HepG2 (cell line): Measurements from ENCODE around the gene RSPH9. TPM values are rescaled to one million over a fixed set of nuclear protein-coding genes. Genes with fewer than 3 reads are reported as not detected.

Experiments used
- HOXA3 ChIP-seq: sonication (generic); formaldehyde crosslinking; IDR thresholded peaks from 2 replicates; pipeline ENCODE4 v1.5.0; 2020; ENCODE audit warnings: missing genetic modification reagents
- LCORL ChIP-seq, 2 experiments: fragments of 450-650 bp in 1 of 2; sonication (generic) in 1 of 2; formaldehyde crosslinking in 1 of 2; IDR thresholded peaks; 2 replicates each; pipeline versions ENCODE4 v1.5.0 to v1.6.1; 2017 to 2020; ENCODE audit warnings: antibody characterized with exemption in 1 of 2, missing genetic modification reagents in 1 of 2
- NCOA2 ChIP-seq: sonication (generic); formaldehyde crosslinking; IDR thresholded peaks from 2 replicates; pipeline ENCODE4 v1.8.0; 2022; ENCODE audit warnings: inconsistent platforms
- THAP8 ChIP-seq: sonication (generic); formaldehyde crosslinking; IDR thresholded peaks from 2 replicates; pipeline ENCODE4 v1.5.1; 2020; ENCODE audit warnings: missing genetic modification reagents, mild to moderate bottlenecking, borderline replicate concordance
- ZBTB40 ChIP-seq, 2 experiments: fragments of 450-650 bp in 1 of 2; sonication (generic) in 1 of 2; formaldehyde crosslinking in 1 of 2; IDR thresholded peaks; 2 replicates each; pipeline versions ENCODE4 v1.6.1 to v1.8.0; 2016 to 2022; ENCODE audit warnings: antibody characterized with exemption in 1 of 2, mild to moderate bottlenecking in 1 of 2, missing genetic modification reagents in 1 of 2
- ZFP36 ChIP-seq: fragments of 150-350 bp; IDR thresholded peaks from 2 replicates; pipeline ENCODE4 v1.6.1; 2018; ENCODE audit warnings: borderline replicate concordance, low read length, low read depth; ENCODE audit not compliant: partially characterized antibody
- ZNF501 ChIP-seq: sonication (generic); formaldehyde crosslinking; IDR thresholded peaks from 2 replicates; pipeline ENCODE4 v1.5.1; 2020; ENCODE audit warnings: mild to moderate bottlenecking, moderate library complexity, missing genetic modification reagents
- ZNF589 ChIP-seq: sonication (generic); formaldehyde crosslinking; conservative IDR thresholded peaks from 2 replicates; pipeline ENCODE4 v1.8.0; 2022; ENCODE audit warnings: mild to moderate bottlenecking, moderate library complexity, missing genetic modification reagents
- ZNF749 ChIP-seq: sonication (generic); formaldehyde crosslinking; IDR thresholded peaks from 2 replicates; pipeline ENCODE4 v1.8.0; 2022; ENCODE audit warnings: mild to moderate bottlenecking, missing genetic modification reagents, moderate library complexity, borderline replicate concordance
- ZNF788 ChIP-seq: sonication (generic); formaldehyde crosslinking; IDR thresholded peaks from 2 replicates; pipeline ENCODE4 v1.5.0; 2020; ENCODE audit warnings: mild to moderate bottlenecking, missing genetic modification reagents, borderline replicate concordance
- polyA plus RNA-seq, 8 experiments: library from polyadenylated mRNA; depleted of rRNA in 3 of 8; stranded (reverse) in 7 of 8; unstranded in 1 of 8; fragments of >200 nt; fragmentation: Illumina TruSeq in 4 of 8; extraction: Trizol in 4 of 8; gene quantifications; 2 replicates each; pipeline versions ENCODE4 v1.2.1 to v1.2.3, GENCODE V29; 2011 to 2016; ENCODE audit warnings: low read depth in 4 of 8, missing spikeins in 1 of 8, mixed read lengths in 1 of 8; ENCODE audit not compliant: insufficient read depth in 1 of 8
- total RNA-seq, 5 experiments: library from RNA; depleted of rRNA; stranded (reverse); fragments of >200 nt; fragmentation: Illumina TruSeq; extraction: Trizol; gene quantifications; 2 replicates each; pipeline ENCODE4 v1.2.3, GENCODE V29; 2016; ENCODE audit warnings: low read depth in 1 of 5
- TF ChIP-seq, protein P1 (sequence below), 2 experiments: sonication (generic) in 1 of 2; formaldehyde crosslinking in 1 of 2; IDR thresholded peaks; 2 replicates each; pipeline versions ENCODE4 v1.4.0 to v1.6.1; 2018 to 2020; ENCODE audit warnings: missing genetic modification reagents in 2 of 2, borderline replicate concordance in 1 of 2, low read depth in 1 of 2, mild to moderate bottlenecking in 1 of 2, missing biosample characterization in 1 of 2
- TF ChIP-seq, protein P2 (sequence below): IDR thresholded peaks from 2 replicates; pipeline ENCODE4 v1.6.1; 2016; ENCODE audit warnings: control low read depth
- TF ChIP-seq, protein P3 (sequence below): sonication (generic); formaldehyde crosslinking; IDR thresholded peaks from 2 replicates; pipeline ENCODE4 v1.5.0; 2020; ENCODE audit warnings: missing genetic modification reagents, mild to moderate bottlenecking, borderline replicate concordance

The RSPH9 gene
- total and polyA plus RNA-seq, 2 of the 13 experiments (the other 11 are each of a cell fraction or from before 2014, with no cell fraction given): 0.04 TPM; not detected in 1

DNA sequence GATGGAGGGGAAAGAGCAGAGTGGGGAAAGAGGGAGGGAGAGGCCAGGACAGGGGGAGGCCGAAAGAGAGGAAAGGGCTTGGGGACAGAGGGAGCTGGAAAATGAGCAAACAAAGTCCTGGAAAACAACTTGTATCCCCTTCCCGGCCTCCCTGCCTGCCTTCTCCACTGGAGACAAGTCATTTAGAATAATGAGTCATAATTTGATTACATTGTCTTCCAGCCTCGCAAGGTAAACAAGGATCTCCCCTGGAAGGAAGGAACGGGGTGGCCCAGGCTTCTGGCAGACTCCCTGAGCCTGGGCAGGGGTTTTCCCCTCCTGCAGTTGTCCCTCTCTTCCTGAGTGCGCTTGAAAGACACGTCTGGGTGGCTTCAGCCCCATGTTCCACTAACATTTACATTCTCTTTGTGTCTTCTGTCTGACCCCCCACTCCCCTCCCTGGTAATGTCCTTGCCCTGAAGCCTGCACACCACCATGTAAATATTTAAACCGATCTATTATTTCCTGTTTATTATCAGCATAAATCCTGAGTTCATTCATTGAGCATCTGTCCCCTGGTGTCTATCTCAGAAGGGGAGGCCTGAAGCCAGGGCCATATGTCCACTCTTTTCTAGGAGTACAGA is 54.8 kb downstream of the RSPH9 start (continued):
- no peak; the same call in 1 of the 2 replicates for TF ChIP-seq ZNF788 (CRISPR knock-in tag)
- TF ChIP-seq NCOA2 (CRISPR knock-in tag): no peak
- no peak for TF ChIP-seq ZFP36
- no peak for TF ChIP-seq ZNF749 (CRISPR knock-in tag)
- no peak for TF ChIP-seq THAP8 (CRISPR knock-in tag)
- TF ChIP-seq, protein P1, sequence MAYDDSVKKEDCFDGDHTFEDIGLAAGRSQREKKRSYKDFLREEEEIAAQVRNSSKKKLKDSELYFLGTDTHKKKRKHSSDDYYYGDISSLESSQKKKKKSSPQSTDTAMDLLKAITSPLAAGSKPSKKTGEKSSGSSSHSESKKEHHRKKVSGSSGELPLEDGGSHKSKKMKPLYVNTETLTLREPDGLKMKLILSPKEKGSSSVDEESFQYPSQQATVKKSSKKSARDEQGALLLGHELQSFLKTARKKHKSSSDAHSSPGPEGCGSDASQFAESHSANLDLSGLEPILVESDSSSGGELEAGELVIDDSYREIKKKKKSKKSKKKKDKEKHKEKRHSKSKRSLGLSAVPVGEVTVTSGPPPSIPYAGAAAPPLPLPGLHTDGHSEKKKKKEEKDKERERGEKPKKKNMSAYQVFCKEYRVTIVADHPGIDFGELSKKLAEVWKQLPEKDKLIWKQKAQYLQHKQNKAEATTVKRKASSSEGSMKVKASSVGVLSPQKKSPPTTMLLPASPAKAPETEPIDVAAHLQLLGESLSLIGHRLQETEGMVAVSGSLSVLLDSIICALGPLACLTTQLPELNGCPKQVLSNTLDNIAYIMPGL (CRISPR knock-in tag; IDR thresholded peaks at IDR 0.05; ENCODE audit: borderline replicate concordance in 1 of 2, low read depth in 1 of 2): 0 out of 4 replicates have a peak, but pooled peaks of 1 of the 2 experiments have one; percentile 13
- TF ChIP-seq ZNF501 (CRISPR knock-in tag): peak; percentile 42; the same call in 1 of the 2 replicates
- TF ChIP-seq ZNF589: no peak
- TF ChIP-seq ZBTB40 (IDR thresholded peaks at IDR 0.05): no peak
- TF ChIP-seq ZBTB40 (CRISPR knock-in tag; IDR thresholded peaks at IDR 0.05): no peak
- TF ChIP-seq HOXA3 (CRISPR knock-in tag): no peak; the same call in 1 of the 2 replicates
- TF ChIP-seq, protein P2, sequence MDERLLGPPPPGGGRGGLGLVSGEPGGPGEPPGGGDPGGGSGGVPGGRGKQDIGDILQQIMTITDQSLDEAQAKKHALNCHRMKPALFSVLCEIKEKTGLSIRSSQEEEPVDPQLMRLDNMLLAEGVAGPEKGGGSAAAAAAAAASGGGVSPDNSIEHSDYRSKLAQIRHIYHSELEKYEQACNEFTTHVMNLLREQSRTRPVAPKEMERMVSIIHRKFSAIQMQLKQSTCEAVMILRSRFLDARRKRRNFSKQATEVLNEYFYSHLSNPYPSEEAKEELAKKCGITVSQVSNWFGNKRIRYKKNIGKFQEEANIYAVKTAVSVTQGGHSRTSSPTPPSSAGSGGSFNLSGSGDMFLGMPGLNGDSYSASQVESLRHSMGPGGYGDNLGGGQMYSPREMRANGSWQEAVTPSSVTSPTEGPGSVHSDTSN: no peak
- TF ChIP-seq, protein P3, sequence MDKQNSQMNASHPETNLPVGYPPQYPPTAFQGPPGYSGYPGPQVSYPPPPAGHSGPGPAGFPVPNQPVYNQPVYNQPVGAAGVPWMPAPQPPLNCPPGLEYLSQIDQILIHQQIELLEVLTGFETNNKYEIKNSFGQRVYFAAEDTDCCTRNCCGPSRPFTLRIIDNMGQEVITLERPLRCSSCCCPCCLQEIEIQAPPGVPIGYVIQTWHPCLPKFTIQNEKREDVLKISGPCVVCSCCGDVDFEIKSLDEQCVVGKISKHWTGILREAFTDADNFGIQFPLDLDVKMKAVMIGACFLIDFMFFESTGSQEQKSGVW (CRISPR knock-in tag): no peak
- no peak for TF ChIP-seq LCORL (IDR thresholded peaks at IDR 0.05)
- TF ChIP-seq LCORL (CRISPR knock-in tag; IDR thresholded peaks at IDR 0.05): peak; percentile 21; the same call in 1 of the 2 replicates
